ENCODE measurements around the gene RNF31.

DNA sequence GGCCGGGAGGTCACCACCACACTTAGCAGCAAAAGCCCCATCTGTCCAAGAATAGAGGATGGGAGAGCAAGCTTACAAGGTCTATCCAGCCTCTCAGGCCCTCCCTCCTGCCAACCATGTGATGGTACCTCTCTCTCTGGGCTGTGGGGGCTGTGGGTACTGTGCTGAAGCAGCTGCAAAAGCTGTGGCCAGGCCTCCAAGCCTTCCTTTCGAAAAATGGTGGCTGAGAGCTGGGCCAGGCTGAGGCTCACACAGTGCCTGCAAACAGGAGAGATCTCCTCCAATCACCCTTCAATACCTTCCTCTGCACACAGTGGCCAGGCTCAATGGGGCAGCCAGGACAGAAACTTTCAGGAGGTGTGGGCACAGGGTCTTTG lies 40.2 kb downstream of the RNF31 start:
- TF ChIP-seq, protein P1, sequence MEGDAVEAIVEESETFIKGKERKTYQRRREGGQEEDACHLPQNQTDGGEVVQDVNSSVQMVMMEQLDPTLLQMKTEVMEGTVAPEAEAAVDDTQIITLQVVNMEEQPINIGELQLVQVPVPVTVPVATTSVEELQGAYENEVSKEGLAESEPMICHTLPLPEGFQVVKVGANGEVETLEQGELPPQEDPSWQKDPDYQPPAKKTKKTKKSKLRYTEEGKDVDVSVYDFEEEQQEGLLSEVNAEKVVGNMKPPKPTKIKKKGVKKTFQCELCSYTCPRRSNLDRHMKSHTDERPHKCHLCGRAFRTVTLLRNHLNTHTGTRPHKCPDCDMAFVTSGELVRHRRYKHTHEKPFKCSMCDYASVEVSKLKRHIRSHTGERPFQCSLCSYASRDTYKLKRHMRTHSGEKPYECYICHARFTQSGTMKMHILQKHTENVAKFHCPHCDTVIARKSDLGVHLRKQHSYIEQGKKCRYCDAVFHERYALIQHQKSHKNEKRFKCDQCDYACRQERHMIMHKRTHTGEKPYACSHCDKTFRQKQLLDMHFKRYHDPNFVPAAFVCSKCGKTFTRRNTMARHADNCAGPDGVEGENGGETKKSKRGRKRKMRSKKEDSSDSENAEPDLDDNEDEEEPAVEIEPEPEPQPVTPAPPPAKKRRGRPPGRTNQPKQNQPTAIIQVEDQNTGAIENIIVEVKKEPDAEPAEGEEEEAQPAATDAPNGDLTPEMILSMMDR (conservative IDR thresholded peaks at IDR 0.05; ENCODE audit: low read length): no peak
- no peak for TF ChIP-seq EZH2phosphoT487 (IDR thresholded peaks at IDR 0.05; ENCODE audit: borderline replicate concordance, low read depth, low read length)

All from OCI-LY7 (cell line).